Mesothelial cell of epicardium (in vitro differentiated cells): ENCODE results near the gene BIRC5. TPM values are rescaled to one million over a fixed set of nuclear protein-coding genes. Genes with fewer than 3 reads are reported as not detected.
A peak's percentile ranks its signal among the peaks of the same experiment; 100 is the strongest.
"Not testable (repeated sequence)": the region's sequence is repeated elsewhere in the genome, so short reads cannot be mapped to it uniquely, and the experiment has no call there.

Experiments used
- DNase-seq, 2 experiments: peaks; one replicate each; pipeline ENCODE4 v3.0.0; 2021; ENCODE audit warnings: low spot score in 2 of 2; ENCODE audit not compliant: unreplicated experiment in 2 of 2
- H3K27ac Mint-ChIP-seq: 2 replicates; pipeline ENCODE4 v1.8.0; 2021; ENCODE audit warnings: mixed read lengths
- H3K27me3 Mint-ChIP-seq: 2 replicates; pipeline ENCODE4 v1.8.0; 2021; ENCODE audit warnings: low read depth, mixed read lengths
- H3K36me3 Mint-ChIP-seq: 2 replicates; pipeline ENCODE4 v1.8.0; 2021; ENCODE audit warnings: mixed read lengths
- H3K4me1 Mint-ChIP-seq: 2 replicates; pipeline ENCODE4 v1.8.0; 2021; ENCODE audit warnings: mixed read lengths
- H3K4me3 Mint-ChIP-seq: 2 replicates; pipeline ENCODE4 v1.8.0; 2021; ENCODE audit warnings: mild to moderate bottlenecking, moderate library complexity, mixed read lengths
- H3K9me3 Mint-ChIP-seq: 2 replicates; pipeline ENCODE4 v1.8.0; 2021; ENCODE audit warnings: mixed read lengths
- CTCF ChIP-seq: fragments of 200-600 bp; sonication (generic); IDR thresholded peaks from one replicate; pipeline ENCODE4 v1.5.0; 2021; ENCODE audit warnings: antibody characterized with exemption; ENCODE audit not compliant: unreplicated experiment
- total RNA-seq: library from RNA; stranded (reverse); gene quantifications from 3 replicates; pipeline ENCODE4 v1.2.1, GENCODE V29; 2021

Gene BIRC5
- total RNA-seq, 1 donor from 2014 or later = 22.8 TPM

- Mint-ChIP-seq H3K36me3 (no peaks in the 10 kb centered on the region), H3K4me1 (peaks cover 52% of the 10 kb centered on the region), H3K27me3 (no peaks in the 10 kb centered on the region), H3K27ac (peak overlapping the region; percentile 75), H3K4me3 (peak overlapping the region; percentile 71), H3K9me3 (no peaks in the 10 kb centered on the region)
- TF ChIP-seq CTCF = no peak
- DNase-seq = no peak
These were observed 38.9 kb downstream of the BIRC5 start for GRCh38 chr17:78252701-78253635.

- not testable (repeated sequence) for H3K36me3 Mint-ChIP-seq, DNase-seq, H3K9me3 Mint-ChIP-seq, H3K27me3 Mint-ChIP-seq
- Mint-ChIP-seq H3K27ac (peak overlapping the region; percentile 53), H3K4me3 (peak overlapping the region; percentile 71), H3K4me1 (peaks cover 56% of the 10 kb centered on the region)
These were observed 39.5 kb downstream of the BIRC5 start for GRCh38 chr17:78253636-78253945.

- Mint-ChIP-seq H3K9me3 (no peaks in the 10 kb centered on the region), H3K27me3 (no peaks in the 10 kb centered on the region), H3K4me1 (peaks cover 57% of the 10 kb centered on the region), H3K36me3 (no peaks in the 10 kb centered on the region), H3K4me3 (peak overlapping the region; percentile 71), H3K27ac (peak overlapping the region; percentile 95)
- TF ChIP-seq CTCF = no peak
- peak; percentile 80 to 91 for DNase-seq
These were observed 40.1 kb downstream of the BIRC5 start for GRCh38 chr17:78253946-78254672.

GRCh38 chr17:78255029-78255656, 41.1 kb downstream of the BIRC5 start:
- H3K4me1 Mint-ChIP-seq = peaks cover 62% of the 10 kb centered on the region
- DNase-seq = no peak
- peak overlapping the region; percentile 30 for H3K4me3 Mint-ChIP-seq
- H3K36me3 Mint-ChIP-seq = no peaks in the 10 kb centered on the region
- no peaks in the 10 kb centered on the region for H3K9me3 Mint-ChIP-seq
- peak overlapping the region; percentile 92 for H3K27ac Mint-ChIP-seq
- TF ChIP-seq CTCF = no peak
- no peaks in the 10 kb centered on the region for H3K27me3 Mint-ChIP-seq

- TF ChIP-seq CTCF = no peak
- no peak for DNase-seq
- Mint-ChIP-seq H3K9me3 (no peaks in the 10 kb centered on the region), H3K4me3 (peak overlapping the region; percentile 30), H3K27me3 (no peaks in the 10 kb centered on the region), H3K36me3 (no peaks in the 10 kb centered on the region), H3K27ac (peak overlapping the region; percentile 92), H3K4me1 (peaks cover 61% of the 10 kb centered on the region)
These were observed 42.1 kb downstream of the BIRC5 start for GRCh38 chr17:78255953-78256706.
